Mesenteric fat pad (tissue), 1 donor: ENCODE measurements around the gene MFAP3. TPM values are rescaled to one million over a fixed set of nuclear protein-coding genes. Genes with fewer than 3 reads are reported as not detected.
A peak's percentile ranks its signal among the peaks of the same experiment; 100 is the strongest.
"Not testable (repeated sequence)": the region's sequence is repeated elsewhere in the genome, so short reads cannot be mapped to it uniquely, and the experiment has no call there.

Experiments
- DNase-seq: peaks from one replicate; pipeline ENCODE4 v3.0.0-alpha.2; 2020; ENCODE audit warnings: low spot score
- long read RNA-seq: library from polyadenylated mRNA; unstranded; transcript quantifications from one replicate; pipeline ENCODE4 v2.0.0, GENCODE V29; 2020
- total RNA-seq: library from RNA; stranded (reverse); fragmentation: NEBNext Ultra II Directional; extraction: Animal tissue kit (Norgen Biotek cat#: 25700); gene quantifications from one replicate; pipeline ENCODE4 v1.2.1, GENCODE V29; 2021
- donor health status: DM: yes; HTN: yes; CAD: no.

Gene MFAP3
- 34.0 TPM for total RNA-seq
- long read RNA-seq, transcript MFAP3-212 (3 exons, 643 nt) = major isoform, 11 of 32 reads
- long read RNA-seq, partial matches to known transcripts = 1 of 32 reads
- long read RNA-seq, other reads (novel, unspliced or antisense) = 16 of 32 reads

DNA sequence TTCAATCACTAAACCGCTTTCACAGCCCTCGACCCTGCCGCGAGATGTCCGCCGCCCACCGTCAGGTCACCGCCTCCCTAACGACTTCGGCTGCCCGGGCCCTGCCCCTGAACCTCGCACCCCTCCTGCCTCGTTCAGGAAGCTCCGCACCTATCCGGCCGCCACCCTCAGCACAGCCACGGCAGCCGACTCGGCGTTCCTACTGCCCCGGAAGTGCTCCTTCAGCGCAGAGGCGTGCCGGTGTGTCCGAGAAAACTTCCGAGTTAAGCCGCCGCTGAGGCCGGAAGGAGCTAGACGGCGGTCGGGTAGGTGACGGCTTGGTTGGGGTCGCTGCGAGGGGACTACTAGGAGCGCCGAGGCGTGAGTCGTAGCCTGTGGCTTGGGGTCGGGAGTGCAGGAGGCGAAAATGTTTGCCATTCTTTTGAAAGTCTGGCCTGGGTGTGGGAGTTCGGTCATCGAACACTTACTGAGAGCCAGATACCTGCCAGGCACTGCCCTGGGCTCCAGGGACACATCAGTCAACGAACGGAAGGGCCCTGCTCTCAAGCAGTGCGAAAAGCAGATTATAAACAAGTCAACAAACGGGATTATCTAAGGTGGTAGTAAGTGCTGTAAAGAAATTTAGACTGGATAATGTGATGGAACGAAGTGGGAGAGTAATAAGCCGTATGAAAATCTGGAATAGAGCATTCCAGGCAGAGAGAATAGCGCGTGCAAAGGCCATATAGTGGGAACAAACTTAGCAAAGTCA, at the start of gene MFAP3, which contains the start of gene FAM114A2:
Gene MFAP3 (plus strand): TSS at position 261 of the 751 bp plus-strand sequence. CDS start 10,756 bp downstream, outside the sequence.
Gene FAM114A2 (minus strand): TSS at position 204 of the 751 bp plus-strand sequence. CDS start 3,957 bp downstream, outside the sequence.
- peak; percentile 98 for DNase-seq

DNA sequence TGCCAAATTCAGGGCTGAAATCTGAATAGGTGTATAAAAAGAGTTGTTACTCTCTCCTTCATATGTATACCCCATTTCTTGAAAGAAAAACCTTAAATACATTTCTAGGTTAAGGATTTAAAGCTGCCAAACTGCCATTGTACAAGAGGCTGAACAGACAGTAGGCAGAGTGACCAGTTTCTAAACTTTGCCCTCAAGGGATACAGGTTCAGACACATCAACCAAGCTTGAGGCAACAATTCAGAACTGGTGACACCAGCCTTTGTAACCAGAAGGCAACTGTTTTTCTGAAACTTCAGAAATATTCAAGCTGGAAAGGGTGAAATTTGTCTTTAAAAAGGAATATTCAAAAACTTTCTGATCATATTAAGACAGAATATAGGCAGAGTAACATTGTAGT, 47.6 kb upstream of the MFAP3 start:
- no peak for DNase-seq

DNA sequence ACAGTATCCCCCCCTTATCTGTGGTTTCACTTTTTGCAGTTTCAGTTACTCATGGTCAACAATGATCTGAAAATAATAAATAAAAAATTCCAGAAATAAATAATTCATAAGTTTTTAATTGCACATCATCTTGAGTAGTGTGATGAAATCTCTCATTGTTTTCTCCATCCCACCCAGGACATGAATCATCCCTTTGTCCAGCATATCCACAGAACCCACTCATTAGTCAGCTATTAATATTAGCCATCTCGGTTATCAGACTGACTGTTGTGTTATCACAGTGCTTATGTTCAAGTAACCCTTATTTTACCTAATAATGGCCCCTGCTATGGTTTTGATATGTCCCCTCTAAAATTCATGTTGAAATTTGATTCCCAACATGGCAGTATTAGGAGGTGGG, 40.8 kb upstream of the MFAP3 start:
- DNase-seq = no peak

DNA sequence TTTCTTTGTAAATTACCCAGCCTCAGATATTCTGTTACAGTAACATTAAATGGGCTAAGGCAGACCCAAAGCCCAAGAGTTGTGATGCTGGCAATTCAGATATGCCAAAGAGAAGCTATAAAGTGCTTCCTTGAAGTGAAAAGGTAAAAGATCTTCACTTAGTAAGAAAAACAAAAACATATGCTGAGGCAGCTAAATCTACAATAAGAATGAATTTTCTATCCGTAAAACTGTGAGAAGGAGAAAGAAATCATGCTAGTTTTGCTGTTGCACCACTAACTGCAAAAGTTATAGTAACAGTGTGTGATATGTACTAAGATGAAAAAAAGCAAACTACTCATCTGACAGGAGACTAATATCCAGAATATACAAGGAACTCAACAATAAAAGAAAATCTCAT, 40.0 kb upstream of the MFAP3 start:
- no peak for DNase-seq

DNA sequence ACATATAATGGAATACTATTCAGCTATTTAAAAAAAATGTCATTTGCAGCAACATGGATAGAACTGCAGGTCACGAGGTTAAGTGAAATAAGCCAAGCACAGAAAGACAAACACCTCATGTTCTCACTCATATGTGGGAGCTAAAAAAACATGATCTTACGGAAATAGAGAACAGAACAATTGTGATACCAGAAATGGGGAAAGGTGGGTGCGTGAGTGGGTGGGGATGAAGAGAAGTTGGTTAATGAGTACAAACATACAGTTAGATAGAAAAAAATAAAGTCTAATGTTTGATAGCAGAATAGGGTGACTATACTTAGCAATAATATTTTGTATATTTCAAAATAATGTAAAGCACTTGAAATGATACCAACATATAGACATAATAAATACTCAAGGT, 38.8 kb upstream of the MFAP3 start:
- DNase-seq = no peak

DNA sequence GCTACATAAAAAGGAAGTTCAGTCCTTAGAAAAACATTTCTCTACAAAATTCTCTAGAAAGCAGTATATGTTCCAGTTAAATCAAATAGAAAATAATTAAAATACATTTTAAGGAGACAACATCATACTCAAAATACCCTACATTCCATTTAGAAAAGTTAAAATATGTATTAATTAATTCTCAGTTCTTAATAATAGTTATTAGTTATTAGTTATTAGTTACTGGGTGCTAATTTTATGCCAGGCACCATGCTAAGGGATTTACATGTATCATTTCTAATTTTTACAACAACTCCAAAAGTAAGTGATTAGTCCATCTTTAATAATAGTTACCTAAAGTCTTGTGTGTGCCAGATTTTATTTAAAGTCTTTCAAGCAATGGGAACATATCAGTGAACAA, 38.1 kb upstream of the MFAP3 start:
- no peak for DNase-seq

DNA sequence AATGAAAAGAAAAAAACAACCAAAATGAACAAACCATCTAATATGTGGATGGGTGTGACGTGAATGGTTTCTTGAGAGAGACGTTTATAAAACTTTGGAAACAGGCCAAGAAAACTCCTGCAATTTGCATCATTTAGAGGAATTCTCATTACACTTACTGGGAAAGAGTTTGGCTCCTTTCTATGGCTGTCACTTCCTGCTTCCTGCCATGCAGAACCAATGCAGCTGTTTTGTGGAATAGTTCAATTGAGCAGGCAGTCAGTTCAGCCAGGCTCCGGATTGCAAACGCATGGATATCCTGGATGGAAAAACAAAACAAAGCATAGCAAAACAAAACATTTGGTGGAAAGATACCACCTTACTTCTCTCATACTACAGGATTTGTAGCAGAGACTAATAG, 36.7 kb upstream of the MFAP3 start:
- DNase-seq = no peak

DNA sequence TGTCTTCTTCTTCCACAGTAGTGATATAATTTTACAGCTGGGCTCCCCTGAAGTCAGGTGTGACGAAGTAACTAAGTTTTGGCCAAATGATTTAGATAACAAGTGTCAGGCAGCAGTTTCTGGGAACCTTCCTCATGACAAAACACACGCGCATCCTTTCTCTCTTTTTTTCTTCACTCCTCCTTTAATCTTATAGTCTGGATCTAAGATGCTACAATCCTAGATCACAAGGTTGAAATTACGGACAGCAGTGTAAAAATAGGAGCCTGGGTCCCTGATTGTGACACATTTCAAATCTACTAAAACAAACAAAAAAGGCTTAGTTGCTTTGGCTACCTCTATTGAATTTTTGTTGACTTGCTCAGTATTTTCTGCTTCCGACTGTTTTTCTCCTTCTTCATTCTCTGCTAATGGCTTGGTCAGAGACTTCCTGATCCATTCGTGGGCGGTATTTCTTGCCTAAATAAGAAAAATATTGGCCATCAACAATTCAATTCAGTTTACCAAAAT, 36.2 kb upstream of the MFAP3 start:
- DNase-seq = no peak

DNA sequence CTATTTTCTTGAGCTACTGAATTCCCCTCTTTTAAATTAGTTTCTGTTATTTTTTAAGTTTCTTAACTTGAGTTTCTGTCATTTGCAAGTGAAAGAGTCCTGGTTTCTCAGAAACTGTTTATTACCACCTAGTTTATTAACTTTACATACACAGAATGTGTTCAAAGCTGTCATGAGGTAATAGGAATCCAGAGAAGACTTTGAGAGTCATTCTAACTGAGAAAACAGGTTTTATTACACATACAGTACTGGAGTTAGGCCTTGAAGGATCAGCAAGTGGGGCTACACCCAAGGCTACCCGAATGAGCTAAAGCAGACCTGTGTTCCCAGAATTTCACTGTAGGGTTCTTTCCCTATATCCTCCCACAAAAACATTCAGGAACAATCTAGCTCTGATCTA, 33.1 kb upstream of the MFAP3 start:
- DNase-seq = no peak

DNA sequence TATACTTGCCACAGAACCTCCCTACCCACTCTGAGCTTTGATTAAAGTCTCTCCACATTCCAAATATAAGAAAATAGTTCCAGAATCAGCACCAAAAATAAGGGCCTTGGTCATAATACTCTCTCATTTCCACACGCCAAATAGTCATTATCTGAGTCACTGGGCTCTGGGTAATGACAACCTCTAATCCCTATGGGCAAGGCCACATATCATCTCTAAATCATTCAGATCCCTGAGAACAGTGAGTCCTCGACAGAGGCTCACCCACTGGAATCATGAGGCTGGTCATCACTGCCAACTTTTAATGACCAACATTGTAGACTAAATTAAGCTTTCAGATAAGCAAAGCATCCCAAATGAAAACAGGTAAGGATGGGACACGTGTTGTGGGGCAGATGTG, 28.1 kb upstream of the MFAP3 start:
- DNase-seq = no peak

DNA sequence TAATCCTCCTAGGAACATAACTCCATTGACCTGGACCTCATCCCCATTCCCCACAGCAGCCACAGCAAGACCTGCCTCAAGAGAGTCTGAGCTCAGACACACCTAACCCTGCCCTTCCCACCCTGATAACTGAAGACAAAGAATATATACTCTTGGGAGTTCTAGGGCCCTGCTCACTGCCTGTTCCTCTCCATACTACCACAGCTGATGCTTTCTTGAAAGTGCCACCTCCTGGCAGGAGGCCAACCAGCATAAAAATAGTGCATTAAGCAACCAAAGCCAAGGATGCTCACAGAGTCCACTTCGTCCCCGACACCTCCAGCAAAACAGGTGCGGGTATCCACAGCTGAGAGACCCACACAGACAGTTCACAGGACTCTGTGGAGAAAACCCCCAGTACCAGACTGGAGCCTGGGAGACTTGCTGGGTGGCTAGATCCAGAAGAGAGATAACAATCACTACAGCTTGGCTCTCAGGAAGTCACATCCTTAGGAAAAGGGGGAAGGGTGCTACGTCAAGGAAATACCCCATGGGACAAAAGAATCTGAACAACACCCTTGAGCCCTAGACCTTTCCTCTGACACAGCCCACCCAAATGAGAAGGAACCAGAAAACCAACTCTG, 23.6 kb upstream of the MFAP3 start:
- no peak for DNase-seq

DNA sequence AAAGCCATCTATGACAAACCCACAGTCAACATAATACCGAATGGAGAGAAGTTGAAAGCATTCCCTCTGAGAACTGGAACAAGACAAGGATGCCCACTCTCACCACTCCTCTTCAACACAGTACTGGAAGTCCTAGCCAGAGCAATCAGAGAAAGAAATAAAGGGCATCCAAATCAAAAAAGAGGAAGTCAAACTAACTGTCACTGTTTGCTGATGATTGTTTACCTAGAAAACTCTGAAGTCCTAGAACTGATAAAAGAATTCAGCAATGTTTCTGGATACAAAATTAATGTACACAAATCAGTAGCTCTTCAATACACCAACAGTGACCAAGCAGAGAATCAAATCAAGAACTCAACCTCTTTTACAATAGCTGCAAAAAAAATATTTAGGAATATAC, 19.8 kb upstream of the MFAP3 start:
- DNase-seq = not testable (repeated sequence)

DNA sequence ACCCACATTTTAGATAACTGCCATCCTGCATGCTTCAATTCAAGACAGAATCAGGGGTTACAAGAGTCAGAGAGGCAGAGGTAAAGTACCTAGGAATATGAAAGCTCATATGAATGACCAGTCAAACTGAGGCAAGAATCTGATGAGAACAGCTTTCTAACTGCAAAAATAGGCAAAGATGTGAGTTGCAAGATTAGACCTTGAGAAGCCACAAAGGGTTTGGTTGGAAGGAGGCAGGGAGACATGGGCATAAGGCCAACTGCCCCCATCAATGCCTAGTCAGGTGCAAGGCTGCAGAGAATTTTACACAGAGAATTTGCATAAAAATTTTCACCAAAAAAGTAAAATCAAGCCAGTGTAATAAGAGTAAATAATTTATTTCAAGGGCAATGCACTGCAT, 12.8 kb upstream of the MFAP3 start:
- no peak for DNase-seq

DNA sequence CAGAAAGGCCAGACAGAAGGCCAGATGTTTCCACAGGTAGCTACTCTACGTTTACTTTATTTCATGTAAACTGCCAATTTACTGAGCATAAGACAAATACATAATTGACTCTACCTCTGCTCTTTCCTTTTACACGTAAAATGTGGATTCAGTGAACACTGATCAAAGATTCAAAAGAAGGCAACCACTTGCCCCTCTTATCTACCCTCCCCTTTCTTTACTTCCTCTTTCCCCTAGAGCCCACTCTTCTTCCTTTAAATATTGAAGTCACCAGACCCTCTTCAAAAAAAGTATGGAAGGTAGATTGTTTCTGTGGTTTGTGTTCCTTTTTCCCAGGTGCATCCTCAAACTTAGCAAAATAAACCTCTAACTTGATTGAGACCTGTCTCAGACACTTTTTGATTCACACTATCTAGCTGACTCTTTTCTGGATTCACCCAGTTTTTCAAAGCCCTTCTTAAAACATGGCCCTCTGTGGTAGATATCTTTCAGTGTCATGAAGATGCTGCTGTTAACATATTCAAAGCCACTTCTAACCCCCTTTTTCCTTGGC, 6.8 kb upstream of the MFAP3 start:
- no peak for DNase-seq

DNA sequence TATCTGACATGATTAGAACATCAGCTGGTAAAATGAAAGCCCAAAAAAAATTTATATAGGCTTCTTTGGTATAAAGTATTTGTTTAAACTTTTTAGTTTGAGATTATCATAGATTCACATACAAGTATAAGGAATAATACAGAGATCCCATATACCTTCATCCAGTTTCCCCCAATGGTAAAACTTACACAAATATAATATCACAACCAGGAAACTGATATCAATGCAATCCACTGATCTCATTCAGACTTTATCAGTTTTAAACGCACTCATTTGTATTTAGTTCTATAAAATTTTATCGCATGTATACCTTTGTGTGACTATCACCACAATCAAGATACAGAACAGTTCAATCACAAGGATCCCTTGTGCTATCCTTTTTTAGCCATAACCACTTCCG, 3.8 kb upstream of the MFAP3 start:
- DNase-seq = no peak

DNA sequence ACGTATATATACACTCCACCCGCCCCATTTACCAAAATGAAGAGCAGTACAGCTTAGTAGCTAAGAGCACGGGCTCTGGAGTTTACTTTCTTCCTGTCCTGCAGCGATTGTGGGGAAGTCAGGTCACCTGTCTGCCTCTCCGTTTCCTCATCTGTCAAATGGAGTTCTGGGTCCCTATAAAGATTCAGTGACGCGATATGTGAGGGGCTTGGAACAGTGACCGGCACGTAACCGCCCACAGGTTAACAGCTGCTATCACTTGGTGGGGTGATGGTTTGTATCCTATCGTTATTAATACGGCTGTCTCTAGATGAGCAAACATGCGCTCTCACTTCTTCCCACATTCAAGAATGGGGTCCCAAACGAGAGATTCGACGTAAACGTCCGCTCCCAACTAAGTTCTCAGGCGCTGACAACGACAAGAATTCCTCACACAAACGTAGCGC, 483 bp upstream of the MFAP3 start:
- no peak for DNase-seq

DNA sequence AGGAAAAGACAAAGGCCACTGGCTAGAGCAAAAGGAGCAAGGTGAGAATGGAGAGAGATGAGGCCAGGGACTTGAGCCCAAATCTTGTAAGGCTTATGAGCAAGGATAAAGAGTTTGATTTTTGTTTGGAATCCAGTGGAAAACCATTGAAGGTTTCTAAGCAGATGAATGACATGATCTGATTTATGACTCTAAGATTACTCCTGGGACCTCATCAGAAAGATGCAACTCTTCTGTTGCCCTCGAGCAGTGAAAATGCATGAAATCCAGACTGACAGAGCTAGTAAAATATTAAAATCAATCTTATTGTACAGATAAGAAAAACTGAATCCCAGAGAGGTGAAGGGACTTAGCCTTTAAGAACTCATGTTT, 677 bp downstream of the MFAP3 start:
- DNase-seq = no peak

DNA sequence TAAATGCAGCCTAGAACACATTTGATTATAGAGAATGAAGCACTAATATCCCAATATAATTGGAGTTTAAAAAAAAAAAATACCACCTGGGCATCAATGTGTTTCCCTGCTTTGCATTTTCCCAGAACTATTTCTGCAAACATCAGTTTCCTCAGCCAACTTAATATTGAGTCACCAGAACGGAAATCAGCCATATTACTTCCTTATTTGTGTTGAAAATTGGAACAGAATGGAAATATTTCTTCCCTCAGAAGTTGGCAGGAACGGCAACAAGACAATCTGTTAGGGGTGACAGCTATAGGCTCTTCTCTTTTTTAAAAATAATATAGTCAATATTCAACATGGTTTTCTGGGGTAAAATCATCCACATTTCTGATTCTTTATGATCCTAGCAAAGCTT, 4.0 kb downstream of the MFAP3 start:
- no peak for DNase-seq

DNA sequence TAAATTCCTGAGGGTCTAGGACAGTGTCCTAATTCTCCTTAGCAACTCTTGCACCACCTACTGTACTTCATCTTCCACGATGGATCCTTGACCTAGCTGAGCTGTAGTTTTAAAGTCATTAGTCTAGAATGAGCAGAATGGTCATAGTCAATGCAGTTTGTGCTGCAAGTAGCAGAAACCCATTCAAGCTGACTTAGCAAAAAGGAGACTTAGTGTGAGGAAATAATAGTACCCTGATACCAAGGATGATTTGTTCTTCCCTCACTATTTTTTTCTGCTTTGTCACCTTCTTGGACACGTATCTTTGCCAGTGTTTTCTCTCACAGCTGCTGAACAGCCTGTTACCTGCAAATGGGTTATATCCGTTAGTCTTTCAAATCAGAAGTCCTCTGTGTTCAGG, 5.3 kb downstream of the MFAP3 start:
- DNase-seq = no peak

DNA sequence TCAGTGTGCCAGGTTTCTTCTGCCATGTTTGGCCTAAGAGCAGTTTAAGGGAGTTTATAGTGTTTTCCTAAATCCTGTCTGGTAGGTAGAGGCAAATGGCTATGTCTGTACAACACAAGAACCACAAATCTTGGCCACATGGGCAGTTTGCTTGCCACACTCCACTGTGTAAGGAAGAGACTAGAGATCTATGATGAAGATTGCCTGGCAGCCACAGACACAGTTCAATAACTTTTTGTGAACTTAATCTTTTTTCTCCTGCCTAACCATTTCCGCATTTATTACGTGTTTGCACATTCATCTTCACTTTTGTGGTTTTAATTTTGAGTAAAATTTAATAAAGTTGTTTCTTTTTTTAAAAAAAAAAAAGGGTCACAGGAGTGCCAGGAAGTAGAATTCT, 5.8 kb downstream of the MFAP3 start:
- DNase-seq = no peak

DNA sequence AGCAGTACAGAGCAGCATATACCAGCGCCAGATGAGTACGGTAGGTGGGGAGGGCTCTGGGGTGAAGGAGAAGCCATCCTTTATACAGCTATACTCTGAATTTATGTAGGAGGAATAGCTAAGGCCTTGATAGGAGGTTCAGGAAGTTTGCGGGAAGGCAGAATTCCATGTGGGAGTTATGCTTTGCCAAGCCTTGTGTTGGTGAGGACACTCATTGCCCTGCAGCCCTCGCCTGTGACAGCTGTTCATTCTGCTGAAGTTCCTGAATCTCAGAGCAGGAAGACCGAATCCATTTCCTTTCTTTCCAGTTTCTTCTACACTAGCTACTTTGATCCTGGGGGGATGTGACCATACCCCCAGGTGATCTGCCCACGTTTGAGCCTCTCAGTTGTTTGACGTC, 7.7 kb downstream of the MFAP3 start:
- no peak for DNase-seq

DNA sequence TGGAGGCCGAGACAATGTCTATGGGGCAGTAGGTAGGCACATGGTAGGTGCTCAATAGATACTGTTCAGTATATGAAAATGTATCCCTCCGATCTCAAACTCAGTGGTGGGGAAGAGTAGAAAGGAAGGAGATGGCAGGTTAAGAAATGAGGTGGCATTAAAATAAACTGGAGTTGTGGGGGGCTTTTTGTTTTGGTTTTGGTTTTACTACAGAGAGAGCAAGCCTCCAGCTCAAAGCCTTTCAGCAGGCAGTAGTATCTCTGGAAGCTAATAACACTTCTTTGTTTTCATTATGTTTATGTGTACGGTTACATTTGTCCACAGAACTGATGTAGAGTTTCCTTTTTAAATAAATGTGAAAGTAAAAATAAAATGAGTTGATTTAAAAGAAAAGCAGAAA, 8.6 kb downstream of the MFAP3 start:
- no peak for DNase-seq
